ENCODE data around the gene STX3. TPM values are rescaled to one million over a fixed set of nuclear protein-coding genes. Genes with fewer than 3 reads are reported as not detected.
A peak's percentile ranks its signal among the peaks of the same experiment; 100 is the strongest.

The STX3 gene
- total RNA-seq, 1 experiment from 2014 or later, result 12.1 TPM

DNA sequence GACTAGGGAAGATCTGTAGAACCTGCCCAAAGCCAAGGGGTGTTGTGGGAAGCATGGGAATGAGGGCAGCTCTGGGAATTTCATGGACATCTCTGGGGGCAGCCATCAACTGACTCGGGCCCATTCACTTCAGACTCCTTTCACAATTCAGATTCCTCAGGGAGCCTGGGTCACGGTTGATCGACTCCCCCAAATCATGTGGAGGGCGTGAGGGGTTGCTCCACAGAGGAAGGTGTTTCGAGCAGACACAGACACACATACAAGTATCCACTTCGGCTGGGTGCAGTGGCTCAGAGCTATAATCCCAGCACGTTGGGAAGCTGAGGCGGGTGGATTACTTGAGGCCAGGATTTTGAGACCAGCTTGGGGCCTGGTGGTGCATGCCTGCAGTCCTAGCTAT, 15.7 kb downstream of the STX3 start:
- Mint-ChIP-seq H3K4me3 (ENCODE audit: unreplicated experiment) (no peak overlapping the region), H3K36me3 (ENCODE audit: insufficient read depth, unreplicated experiment) (peaks cover 31% of the 10 kb centered on the region), H3K4me1 (ENCODE audit: insufficient read depth, unreplicated experiment) (no peaks in the 10 kb centered on the region), H3K27me3 (ENCODE audit: insufficient read depth, unreplicated experiment) (no peaks in the 10 kb centered on the region), H3K9me3 (ENCODE audit: unreplicated experiment) (no peaks in the 10 kb centered on the region), H3K27ac (ENCODE audit: low read depth, unreplicated experiment) (no peak overlapping the region)
- ChIA-PET POLR2A (interaction anchor here (1.1 to 8.4 kb wide), 2 partner anchors 9 to 15 kb away, joined by 3 to 64 read pairs; partner anchors contain the start of gene STX3), CTCF (interaction anchor here (1.8 kb wide), 1 partner anchor 17 kb away, joined by 6 read pairs; the partner anchor contains the start of gene STX3)
- BruUV-seq (replicated peaks), result no TSS peak
- intact Hi-C loops (cut with micrococcal nuclease), result no loop called here
- no peak for DNase-seq (ENCODE audit: unreplicated experiment)
- TF ChIP-seq, protein P1, sequence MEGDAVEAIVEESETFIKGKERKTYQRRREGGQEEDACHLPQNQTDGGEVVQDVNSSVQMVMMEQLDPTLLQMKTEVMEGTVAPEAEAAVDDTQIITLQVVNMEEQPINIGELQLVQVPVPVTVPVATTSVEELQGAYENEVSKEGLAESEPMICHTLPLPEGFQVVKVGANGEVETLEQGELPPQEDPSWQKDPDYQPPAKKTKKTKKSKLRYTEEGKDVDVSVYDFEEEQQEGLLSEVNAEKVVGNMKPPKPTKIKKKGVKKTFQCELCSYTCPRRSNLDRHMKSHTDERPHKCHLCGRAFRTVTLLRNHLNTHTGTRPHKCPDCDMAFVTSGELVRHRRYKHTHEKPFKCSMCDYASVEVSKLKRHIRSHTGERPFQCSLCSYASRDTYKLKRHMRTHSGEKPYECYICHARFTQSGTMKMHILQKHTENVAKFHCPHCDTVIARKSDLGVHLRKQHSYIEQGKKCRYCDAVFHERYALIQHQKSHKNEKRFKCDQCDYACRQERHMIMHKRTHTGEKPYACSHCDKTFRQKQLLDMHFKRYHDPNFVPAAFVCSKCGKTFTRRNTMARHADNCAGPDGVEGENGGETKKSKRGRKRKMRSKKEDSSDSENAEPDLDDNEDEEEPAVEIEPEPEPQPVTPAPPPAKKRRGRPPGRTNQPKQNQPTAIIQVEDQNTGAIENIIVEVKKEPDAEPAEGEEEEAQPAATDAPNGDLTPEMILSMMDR (IDR thresholded peaks at IDR 0.05; ENCODE audit: unreplicated experiment), result no peak

DNA sequence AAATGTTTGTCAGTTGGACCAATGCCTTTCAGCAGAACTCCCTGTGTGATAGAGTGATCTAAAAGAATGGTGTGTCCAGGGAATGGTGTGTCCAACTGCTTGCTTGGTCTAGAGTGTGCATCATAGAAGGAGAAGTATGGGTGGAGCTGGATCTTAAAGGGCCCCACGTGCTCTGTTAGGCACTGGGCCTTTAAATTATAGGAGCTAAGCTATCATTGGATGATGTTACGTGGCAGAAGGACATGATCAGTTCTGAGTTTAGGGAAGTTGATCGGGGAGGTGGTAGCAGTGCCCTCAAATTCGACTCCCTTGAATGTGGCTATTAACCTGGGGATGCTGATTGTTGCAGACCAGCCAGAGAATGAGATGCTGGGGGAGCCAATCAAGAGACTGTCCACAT, 16.4 kb downstream of the STX3 start:
- no peak overlapping the region for H3K27ac Mint-ChIP-seq (ENCODE audit: low read depth, unreplicated experiment)
- CTCF ChIA-PET, result interaction anchor here (1.0 to 1.9 kb wide), 4 partner anchors 12 to 39 kb away, joined by 3 to 6 read pairs (median 4); partner anchors contain the start of genes MRPL16 and STX3
- intact Hi-C loops (cut with micrococcal nuclease), result no loop called here
- no peak overlapping the region for H3K4me3 Mint-ChIP-seq (ENCODE audit: unreplicated experiment)
- H3K9me3 Mint-ChIP-seq (ENCODE audit: unreplicated experiment), result no peaks in the 10 kb centered on the region
- DNase-seq (ENCODE audit: unreplicated experiment), result no peak
- peaks cover 5% of the 10 kb centered on the region for H3K4me1 Mint-ChIP-seq (ENCODE audit: insufficient read depth, unreplicated experiment)
- TF ChIP-seq, protein P1 (IDR thresholded peaks at IDR 0.05; ENCODE audit: unreplicated experiment), result no peak
- POLR2A ChIA-PET, result interaction anchor here (1.1 to 8.4 kb wide), 2 partner anchors 10 to 16 kb away, joined by 3 to 64 read pairs; partner anchors contain the start of gene STX3
- peaks cover 31% of the 10 kb centered on the region for H3K36me3 Mint-ChIP-seq (ENCODE audit: insufficient read depth, unreplicated experiment)
- no TSS peak for BruUV-seq (replicated peaks)
- H3K27me3 Mint-ChIP-seq (ENCODE audit: insufficient read depth, unreplicated experiment), result no peaks in the 10 kb centered on the region

DNA sequence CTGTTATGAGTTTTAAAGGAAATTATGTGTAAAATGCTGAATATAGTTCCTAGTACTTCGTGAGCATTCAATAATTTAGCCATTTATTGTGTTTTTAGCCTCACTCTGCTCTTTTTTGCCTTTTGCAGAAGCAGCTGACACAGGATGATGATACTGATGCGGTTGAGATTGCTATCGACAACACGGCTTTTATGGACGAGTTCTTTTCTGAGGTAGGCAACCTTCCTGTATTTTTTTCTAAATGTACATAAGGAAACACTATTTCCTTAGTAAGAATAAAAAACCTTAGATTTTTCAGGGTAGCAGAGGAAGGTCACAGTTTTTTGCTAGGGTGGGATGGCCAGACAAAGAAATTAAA, 17.9 kb downstream of the STX3 start:
- Mint-ChIP-seq H3K9me3 (ENCODE audit: unreplicated experiment) (no peaks in the 10 kb centered on the region), H3K27me3 (ENCODE audit: insufficient read depth, unreplicated experiment) (no peaks in the 10 kb centered on the region), H3K4me1 (ENCODE audit: insufficient read depth, unreplicated experiment) (peaks cover 14% of the 10 kb centered on the region), H3K4me3 (ENCODE audit: unreplicated experiment) (no peak overlapping the region), H3K36me3 (ENCODE audit: insufficient read depth, unreplicated experiment) (peaks cover 32% of the 10 kb centered on the region), H3K27ac (ENCODE audit: low read depth, unreplicated experiment) (no peak overlapping the region)
- no TSS peak for BruUV-seq (replicated peaks)
- no peak for DNase-seq (ENCODE audit: unreplicated experiment)
- ChIA-PET CTCF (interaction anchor here (0.6 to 1.9 kb wide), 4 partner anchors 18 to 415 kb away, joined by 3 to 6 read pairs (median 4); partner anchors contain the start of gene STX3), POLR2A (interaction anchor here (8.4 kb wide), 1 partner anchor 17 kb away, joined by 64 read pairs; the partner anchor contains the start of gene STX3)
- intact Hi-C loops (cut with micrococcal nuclease), result no loop called here
- TF ChIP-seq, protein P1 (IDR thresholded peaks at IDR 0.05; ENCODE audit: unreplicated experiment), result no peak

DNA sequence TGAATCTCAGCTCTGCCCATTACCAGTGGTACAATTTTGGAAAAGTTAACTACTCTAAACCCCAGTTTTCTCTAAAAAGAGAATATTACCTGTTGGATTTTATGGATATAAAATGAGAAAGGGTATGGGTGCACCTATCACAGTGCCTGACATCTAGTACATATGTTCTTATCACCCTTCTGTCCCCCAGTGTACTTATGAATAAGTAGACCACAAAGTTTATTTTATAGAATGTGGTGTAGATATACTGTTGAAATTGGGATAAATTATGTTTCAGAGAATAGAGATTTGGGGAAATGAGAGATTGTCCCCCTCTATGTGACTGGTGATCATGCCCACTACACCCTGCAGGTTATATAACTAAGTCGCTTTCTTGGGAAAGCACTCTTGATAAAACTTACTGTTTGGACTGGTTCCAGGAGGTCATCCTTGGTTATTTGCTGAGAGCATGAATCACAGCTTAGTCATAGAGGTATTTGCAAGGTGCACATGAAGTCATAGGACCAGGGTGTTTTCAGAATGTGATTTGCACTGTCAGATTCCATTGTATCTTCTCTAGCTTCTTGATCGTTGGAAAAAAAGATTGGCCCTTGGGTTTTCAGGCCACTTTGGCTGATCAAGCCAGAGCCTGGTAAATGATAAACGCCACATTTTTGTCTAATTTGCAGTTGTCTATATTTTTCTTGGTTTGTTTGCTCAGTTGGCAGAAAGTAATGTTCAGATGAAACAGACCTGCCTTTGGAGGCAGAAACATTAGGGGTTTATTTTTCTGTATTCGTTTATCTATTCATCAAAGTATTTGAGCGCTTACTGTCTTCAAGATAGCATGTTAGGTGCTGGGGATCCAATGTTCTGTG, 21.3 kb downstream of the STX3 start:
- no peaks in the 10 kb centered on the region for H3K27me3 Mint-ChIP-seq (ENCODE audit: insufficient read depth, unreplicated experiment)
- no peak overlapping the region for H3K27ac Mint-ChIP-seq (ENCODE audit: low read depth, unreplicated experiment)
- no peak overlapping the region for H3K4me3 Mint-ChIP-seq (ENCODE audit: unreplicated experiment)
- peaks cover 50% of the 10 kb centered on the region for H3K36me3 Mint-ChIP-seq (ENCODE audit: insufficient read depth, unreplicated experiment)
- intact Hi-C loops (cut with micrococcal nuclease), result loop anchor here (1.0 kb wide), 1 partner anchor 20 kb away; no protein-coding TSS in a partner anchor
- ChIA-PET POLR2A (interaction anchor here (0.9 to 8.4 kb wide), 6 partner anchors 10 to 162 kb away, joined by 4 to 64 read pairs (median 6); partner anchors contain the start of genes MRPL16 and STX3), CTCF (interaction anchor here (0.6 to 3.5 kb wide), 7 partner anchors 9 to 723 kb away, joined by 3 to 19 read pairs (median 3); partner anchors contain the start of gene STX3)
- H3K4me1 Mint-ChIP-seq (ENCODE audit: insufficient read depth, unreplicated experiment), result peaks cover 14% of the 10 kb centered on the region
- BruUV-seq (replicated peaks), result no TSS peak
- DNase-seq (ENCODE audit: unreplicated experiment), result peak; percentile 94
- TF ChIP-seq, protein P1 (IDR thresholded peaks at IDR 0.05; ENCODE audit: unreplicated experiment), result no peak
- H3K9me3 Mint-ChIP-seq (ENCODE audit: unreplicated experiment), result no peaks in the 10 kb centered on the region
